OCI-LY3 (cell line): Measurements from ENCODE around the gene NEIL3.

Source experiments
- H2AFZ ChIP-seq: fragments of 200-600, 300-600 bp; shearing (Covaris generic); 2 replicates; pipeline ENCODE4 v1.6.0; 2014; ENCODE audit warnings: antibody characterized with exemption, low read depth, low read length
- H3K27ac ChIP-seq: fragments of 200-600, 300-600 bp; sonication (generic); 2 replicates; pipeline ENCODE4 v1.5.1; 2014; ENCODE audit warnings: mild to moderate bottlenecking, low read length, moderate library complexity, mixed read lengths
- H3K27me3 ChIP-seq: fragments of 200-600, 300-600 bp; sonication (generic); 2 replicates; pipeline ENCODE4 v1.6.1; 2014; ENCODE audit warnings: low read depth, low read length, mixed read lengths
- H3K36me3 ChIP-seq: fragments of 200-600, 300-600 bp; sonication (generic); replicated peaks from 2 replicates; pipeline ENCODE3; 2014; ENCODE audit warnings: low read depth, low read length, mixed read lengths
- H3K4me1 ChIP-seq: fragments of 300-600, 200-600 bp; sonication (generic); 2 replicates; pipeline ENCODE4 v1.6.1; 2014; ENCODE audit warnings: low read length, mixed read lengths
- H3K4me2 ChIP-seq: fragments of 200-600, 300-600 bp; sonication (generic); 2 replicates; pipeline ENCODE4 v1.6.1; 2014; ENCODE audit warnings: low read length, mixed read lengths
- H3K4me3 ChIP-seq: fragments of 300-600, 200-600 bp; sonication (generic); 2 replicates; pipeline ENCODE4 v1.5.1; 2014; ENCODE audit warnings: antibody characterized with exemption, mild to moderate bottlenecking, low read length, moderate library complexity
- H3K79me2 ChIP-seq: fragments of 300-600, 200-600 bp; shearing (Covaris generic); 2 replicates; pipeline ENCODE4 v1.6.1; 2014; ENCODE audit warnings: mild to moderate bottlenecking, low read length, mixed read lengths
- H3K9ac ChIP-seq: fragments of 300-600, 200-600 bp; shearing (Covaris generic); 2 replicates; pipeline ENCODE4 v1.6.0; 2014; ENCODE audit warnings: mild to moderate bottlenecking, low read length, moderate library complexity
- H3K9me3 ChIP-seq: fragments of 200-600, 300-600 bp; shearing (Covaris generic); 2 replicates; pipeline ENCODE4 v1.6.1; 2014; ENCODE audit warnings: low read length, mixed read lengths; ENCODE audit not compliant: insufficient read depth
- H4K20me1 ChIP-seq: fragments of 200-600, 300-600 bp; sonication (generic); 2 replicates; pipeline ENCODE4 v1.6.1; 2016; ENCODE audit warnings: low read length, mixed read lengths; ENCODE audit not compliant: insufficient read depth
- CTCF ChIP-seq: fragments of 200-600, 300-600 bp; sonication (generic); IDR thresholded peaks from 2 replicates; pipeline ENCODE4 v1.5.1; 2014; ENCODE audit warnings: antibody characterized with exemption, low read length, low read depth
- EZH2phosphoT487 ChIP-seq: fragments of 200-600 bp; shearing (Covaris generic); IDR thresholded peaks from 2 replicates; pipeline ENCODE4 v1.6.1; 2018; ENCODE audit warnings: antibody characterized with exemption, mixed run types, low read depth

Gene NEIL3

GRCh38 chr4:177401658-177402273 lies 92.1 kb downstream of the NEIL3 start:
- H3K4me1 ChIP-seq, result peaks cover 14% of the 10 kb centered on the region
- no peak overlapping the region for H3K4me2 ChIP-seq
- no peaks in the 10 kb centered on the region for H3K79me2 ChIP-seq
- H3K36me3 ChIP-seq, result no peaks in the 10 kb centered on the region
- H3K27me3 ChIP-seq, result 0 out of 2 replicates have a peak, but pooled peaks cover 3% of the 10 kb centered on the region
- no peaks in the 10 kb centered on the region for H4K20me1 ChIP-seq
- TF ChIP-seq EZH2phosphoT487, result no peak
- TF ChIP-seq CTCF, result no peak
- no peak overlapping the region for H3K27ac ChIP-seq
- H2AFZ ChIP-seq, result no peak overlapping the region
- no peaks in the 10 kb centered on the region for H3K9me3 ChIP-seq
- H3K4me3 ChIP-seq, result no peak overlapping the region
- no peak overlapping the region for H3K9ac ChIP-seq

- Histone ChIP-seq H3K36me3 (no peaks in the 10 kb centered on the region), H4K20me1 (no peaks in the 10 kb centered on the region), H3K27me3 (0 out of 2 replicates have a peak, but pooled peaks cover 3% of the 10 kb centered on the region), H3K27ac (no peak overlapping the region), H3K4me1 (peaks cover 10% of the 10 kb centered on the region), H3K9ac (no peak overlapping the region), H3K4me3 (peak overlapping the region; percentile 55), H2AFZ (peak overlapping the region; percentile 95), H3K79me2 (no peaks in the 10 kb centered on the region), H3K4me2 (peak overlapping the region; percentile 61), H3K9me3 (no peaks in the 10 kb centered on the region)
- no peak for TF ChIP-seq EZH2phosphoT487
- no peak for TF ChIP-seq CTCF
Observed at GRCh38 chr4:177403746-177404145, 94.1 kb downstream of the NEIL3 start.

- Histone ChIP-seq H3K36me3 (no peaks in the 10 kb centered on the region), H3K4me2 (peak overlapping the region; percentile 61; the same call in 1 of the 2 replicates), H3K79me2 (no peaks in the 10 kb centered on the region), H3K27ac (no peak overlapping the region), H3K27me3 (0 out of 2 replicates have a peak, but pooled peaks cover 3% of the 10 kb centered on the region), H3K9ac (no peak overlapping the region), H3K9me3 (no peaks in the 10 kb centered on the region), H3K4me1 (peaks cover 10% of the 10 kb centered on the region), H3K4me3 (peak overlapping the region; percentile 55), H2AFZ (peak overlapping the region; percentile 95; the same call in 1 of the 2 replicates), H4K20me1 (no peaks in the 10 kb centered on the region)
- TF ChIP-seq EZH2phosphoT487, result no peak
- no peak for TF ChIP-seq CTCF
Observed at GRCh38 chr4:177404342-177404741, 94.7 kb downstream of the NEIL3 start.

- H3K9me3 ChIP-seq, result no peaks in the 10 kb centered on the region
- no peak overlapping the region for H3K27ac ChIP-seq
- no peak overlapping the region for H2AFZ ChIP-seq
- no peaks in the 10 kb centered on the region for H3K79me2 ChIP-seq
- no peak overlapping the region for H3K9ac ChIP-seq
- peaks cover 10% of the 10 kb centered on the region for H3K4me1 ChIP-seq
- no peaks in the 10 kb centered on the region for H4K20me1 ChIP-seq
- no peak overlapping the region for H3K4me3 ChIP-seq
- TF ChIP-seq CTCF (no peak), EZH2phosphoT487 (no peak)
- no peaks in the 10 kb centered on the region for H3K36me3 ChIP-seq
- H3K27me3 ChIP-seq, result 0 out of 2 replicates have a peak, but pooled peaks cover 3% of the 10 kb centered on the region
- no peak overlapping the region for H3K4me2 ChIP-seq
Observed at GRCh38 chr4:177404986-177405385, 95.3 kb downstream of the NEIL3 start.
